ENCODE results near the gene TXNIP. TPM values are rescaled to one million over a fixed set of nuclear protein-coding genes. Genes with fewer than 3 reads are reported as not detected.
A peak's percentile ranks its signal among the peaks of the same experiment; 100 is the strongest.

Gene TXNIP
- total RNA-seq, 1 experiment from 2014 or later = 4.7 TPM

DNA sequence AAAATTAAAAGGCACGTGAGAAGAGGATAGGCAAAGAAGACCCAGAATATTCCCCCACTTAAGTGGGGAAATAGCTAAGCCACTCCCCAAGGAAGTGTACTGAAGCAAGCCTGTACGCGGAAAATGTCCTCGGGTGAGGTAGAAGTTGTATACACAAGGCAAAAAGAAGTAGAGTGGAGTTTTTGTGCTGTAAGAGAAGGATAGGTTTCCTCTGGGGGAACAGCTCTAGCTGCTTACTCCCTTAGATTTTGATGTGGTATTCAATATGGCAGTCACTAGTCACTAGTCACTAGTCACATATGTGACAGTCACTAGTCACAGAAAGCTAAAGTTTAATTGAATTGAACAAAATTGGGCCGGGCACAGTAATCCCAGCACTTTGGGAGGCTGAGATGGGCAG, 7.6 kb downstream of the TXNIP start:
- in situ Hi-C loops (cut with HindIII; ENCODE audit: low sequenced_read_pairs) = no loop called here
- no peak for DNase-seq (ENCODE audit: low spot score)

DNA sequence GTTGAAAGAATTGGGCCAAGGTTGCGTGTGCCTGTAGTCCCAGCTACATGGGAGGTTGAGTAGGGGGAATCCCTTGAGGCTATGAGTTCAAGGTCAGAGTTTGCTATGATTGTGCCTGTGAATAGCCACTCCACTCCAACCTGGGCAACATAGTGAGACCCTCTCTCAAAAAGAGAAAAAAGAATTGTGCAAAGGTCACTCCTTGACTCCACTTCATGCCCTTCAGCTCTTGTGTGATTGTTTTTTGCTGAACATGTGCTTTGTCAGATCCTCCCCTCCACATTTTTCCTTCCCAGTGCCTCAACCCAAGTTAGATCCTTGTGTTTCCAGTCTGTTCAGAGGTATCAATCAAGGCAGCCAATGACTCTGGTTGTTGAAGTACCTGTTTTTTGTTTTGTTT, 8.5 kb downstream of the TXNIP start:
- in situ Hi-C loops (cut with HindIII; ENCODE audit: low sequenced_read_pairs) = no loop called here
- DNase-seq (ENCODE audit: low spot score) = no peak

DNA sequence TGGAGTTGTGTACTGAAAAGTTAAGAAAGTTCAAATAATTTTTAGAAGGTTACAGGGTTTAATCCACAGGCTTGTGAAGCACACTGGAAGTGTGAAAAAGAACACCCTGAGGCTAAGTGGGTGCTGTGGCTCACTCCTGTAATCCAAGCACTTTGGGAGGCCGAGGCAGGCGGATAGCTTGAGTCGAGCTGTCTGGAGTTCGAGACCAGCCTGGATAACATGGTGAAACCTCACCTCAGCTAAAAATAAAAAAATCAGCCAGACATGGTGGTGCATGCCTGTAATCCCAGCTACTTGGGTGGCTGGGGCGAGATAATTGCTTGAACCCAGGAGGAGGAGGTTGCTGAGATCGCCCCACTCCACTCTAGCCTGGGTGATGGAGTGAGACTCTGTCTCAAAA, 9.8 kb downstream of the TXNIP start:
- in situ Hi-C loops (cut with HindIII; ENCODE audit: low sequenced_read_pairs) = no loop called here
- DNase-seq (ENCODE audit: low spot score) = no peak

DNA sequence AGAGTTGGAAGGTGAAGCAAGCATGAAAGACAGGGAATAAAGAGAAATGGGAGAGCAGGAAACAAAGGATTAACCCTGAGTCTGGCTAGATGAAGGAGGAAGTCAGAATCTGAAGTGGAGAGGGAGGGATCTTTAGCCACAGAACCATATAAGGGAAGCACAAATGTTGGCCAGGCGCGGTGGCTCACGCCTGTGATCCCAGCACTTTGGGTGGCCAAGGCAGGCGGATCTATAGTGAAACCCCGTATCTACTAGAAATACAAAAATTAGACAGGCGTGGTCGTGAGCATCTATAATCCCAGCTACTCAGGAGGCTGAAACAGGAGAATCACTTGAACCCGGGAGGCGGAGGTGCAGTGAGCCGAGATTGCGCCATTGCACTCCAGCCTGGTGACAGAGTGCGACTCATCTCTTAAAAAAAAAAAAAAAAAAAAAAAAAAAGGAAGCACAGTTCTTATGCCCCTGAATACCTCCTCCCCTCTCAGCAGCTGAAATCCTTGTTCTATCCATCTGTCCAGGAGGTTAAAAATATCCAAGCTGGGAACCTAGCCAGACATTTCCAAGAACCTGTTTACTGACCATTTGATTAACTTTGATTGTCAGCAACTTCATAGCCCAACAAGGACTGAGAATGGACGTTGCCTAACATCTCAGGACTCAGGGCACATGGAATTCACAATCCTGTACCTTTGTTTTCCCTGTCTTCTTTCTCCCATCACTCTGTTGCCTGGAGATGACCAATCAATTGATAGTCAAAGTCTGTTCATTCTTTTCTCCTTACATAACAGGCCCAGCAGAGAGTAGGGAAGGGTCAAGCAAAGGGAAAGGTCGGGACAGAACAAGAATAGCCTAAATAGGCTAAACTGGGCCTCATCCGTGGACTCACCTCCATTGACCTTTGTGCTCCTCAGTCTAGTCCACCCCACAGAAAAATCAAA, 10.6 kb downstream of the TXNIP start:
- DNase-seq (ENCODE audit: low spot score) = peak; percentile 93
- in situ Hi-C loops (cut with HindIII; ENCODE audit: low sequenced_read_pairs) = no loop called here

DNA sequence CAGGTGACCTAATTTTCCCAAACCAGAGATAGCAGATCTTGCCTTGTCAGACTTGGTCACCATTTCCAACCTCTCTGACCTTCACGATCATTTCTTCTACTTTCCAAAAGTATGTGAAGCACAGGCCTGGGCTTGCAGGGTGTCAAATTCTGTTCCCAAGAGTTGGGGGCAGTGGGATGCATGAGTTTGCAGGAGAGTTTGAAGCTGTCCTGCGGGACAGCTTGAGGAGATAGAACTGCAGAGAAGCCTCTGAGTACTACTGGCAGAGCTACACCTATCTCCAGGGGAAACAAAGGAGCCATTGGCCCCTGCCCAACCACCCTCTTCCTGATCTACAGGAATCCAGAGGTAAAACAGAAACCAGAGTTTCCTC, 11.3 kb downstream of the TXNIP start:
- in situ Hi-C loops (cut with HindIII; ENCODE audit: low sequenced_read_pairs) = no loop called here

DNA sequence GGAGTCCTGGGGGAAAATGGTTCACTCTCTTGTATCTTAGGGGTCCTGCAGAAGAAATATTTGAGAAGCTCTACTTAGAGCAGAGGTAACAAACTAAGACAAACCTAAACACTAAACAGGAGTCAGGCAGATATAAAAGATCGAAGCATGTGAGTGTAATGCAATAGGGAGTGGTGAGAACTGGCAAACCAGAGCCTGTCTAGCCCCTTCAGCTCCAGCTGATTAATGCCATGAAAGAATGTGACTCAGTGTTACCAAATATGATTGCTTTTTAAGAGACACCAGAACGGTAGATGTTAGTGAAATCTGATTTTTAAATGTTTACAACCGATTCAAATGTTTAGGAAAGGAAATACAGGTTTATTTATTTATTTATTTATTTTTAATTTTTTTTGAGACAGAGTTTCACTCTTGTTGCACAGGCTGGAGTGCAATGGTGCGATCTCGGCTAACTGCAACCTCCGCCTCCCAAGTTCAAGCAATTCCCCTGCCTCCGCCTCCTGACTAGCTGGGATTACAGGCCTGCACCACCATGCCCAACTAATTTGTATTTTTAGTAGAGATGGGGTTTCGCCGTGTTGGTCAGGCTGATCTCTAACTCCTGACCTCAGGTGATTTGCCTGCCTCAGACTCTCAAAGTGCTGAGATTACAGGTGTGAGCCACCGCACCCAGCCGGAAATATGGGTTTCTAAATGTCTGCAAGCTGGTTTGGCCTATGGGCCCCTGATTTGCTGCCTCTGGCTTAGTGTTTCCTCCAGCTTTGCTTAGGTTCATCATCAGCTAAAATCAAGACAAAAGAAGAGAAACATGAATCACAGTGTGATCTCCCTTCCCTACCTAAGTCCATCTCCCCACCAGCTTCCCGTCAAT, 12.2 kb downstream of the TXNIP start:
- no peak for DNase-seq (ENCODE audit: low spot score)
- in situ Hi-C loops (cut with HindIII; ENCODE audit: low sequenced_read_pairs) = no loop called here

More for the DNA sequence above, 11.3 kb downstream of the TXNIP start:
- DNase-seq (ENCODE audit: low spot score) = no peak

DNA sequence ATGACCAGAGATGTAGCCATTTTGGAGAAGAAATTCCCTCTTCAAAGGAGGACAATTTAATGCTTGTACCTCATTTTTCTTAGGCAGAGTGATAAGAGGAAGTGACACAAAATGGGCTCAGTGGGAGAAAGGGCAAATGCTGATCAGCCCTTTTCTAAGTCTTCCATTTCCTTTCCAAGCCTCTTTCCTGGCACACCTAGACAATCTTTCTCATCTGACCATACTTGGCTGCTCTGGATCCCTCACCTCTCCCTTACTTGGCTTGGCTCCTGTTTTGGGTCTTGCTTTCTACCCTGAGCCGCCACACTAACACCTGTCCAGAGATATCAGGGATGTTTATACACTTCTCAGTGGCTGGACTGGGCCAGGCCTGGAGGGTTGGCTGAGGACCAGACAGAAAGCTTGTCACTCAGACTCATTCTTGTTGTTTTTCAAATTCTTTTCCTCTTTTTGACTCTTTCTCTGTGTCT, 13.1 kb downstream of the TXNIP start:
- in situ Hi-C loops (cut with HindIII; ENCODE audit: low sequenced_read_pairs) = no loop called here
- no peak for DNase-seq (ENCODE audit: low spot score)

DNA sequence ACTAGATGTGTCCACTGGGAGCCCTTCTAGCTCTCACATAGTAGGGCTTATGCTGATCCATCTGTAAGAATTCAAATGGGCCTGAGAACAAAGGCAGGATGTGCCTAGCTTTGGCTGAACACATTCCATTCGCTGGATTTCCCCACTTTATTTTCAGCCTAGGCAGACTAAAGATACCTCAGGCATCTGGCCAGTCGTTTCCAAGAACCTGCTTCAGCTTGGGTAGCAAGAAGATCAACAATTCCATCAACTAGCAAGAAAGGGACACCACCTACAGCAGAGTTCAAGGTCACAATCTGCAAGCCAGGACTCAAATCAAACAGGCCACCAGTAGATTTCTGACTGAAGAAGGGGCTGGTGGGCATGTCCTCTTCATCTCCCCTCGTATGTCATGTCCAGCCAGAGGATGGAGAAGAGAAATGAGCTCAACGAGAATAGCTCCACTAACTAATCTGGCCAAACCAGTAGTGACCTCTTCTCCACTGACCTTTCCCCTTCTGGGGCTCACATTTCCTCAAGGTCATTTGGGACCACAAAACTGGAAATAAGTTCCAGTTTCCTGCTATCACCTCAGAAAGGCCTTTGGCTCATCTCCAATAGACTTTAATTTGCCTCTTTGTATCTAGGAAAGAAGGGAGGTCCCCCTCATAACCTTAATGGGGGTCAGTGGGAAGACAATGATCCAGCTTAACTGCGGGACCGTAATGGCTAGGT, 14.2 kb downstream of the TXNIP start:
- in situ Hi-C loops (cut with HindIII; ENCODE audit: low sequenced_read_pairs) = no loop called here
- DNase-seq (ENCODE audit: low spot score) = no peak

DNA sequence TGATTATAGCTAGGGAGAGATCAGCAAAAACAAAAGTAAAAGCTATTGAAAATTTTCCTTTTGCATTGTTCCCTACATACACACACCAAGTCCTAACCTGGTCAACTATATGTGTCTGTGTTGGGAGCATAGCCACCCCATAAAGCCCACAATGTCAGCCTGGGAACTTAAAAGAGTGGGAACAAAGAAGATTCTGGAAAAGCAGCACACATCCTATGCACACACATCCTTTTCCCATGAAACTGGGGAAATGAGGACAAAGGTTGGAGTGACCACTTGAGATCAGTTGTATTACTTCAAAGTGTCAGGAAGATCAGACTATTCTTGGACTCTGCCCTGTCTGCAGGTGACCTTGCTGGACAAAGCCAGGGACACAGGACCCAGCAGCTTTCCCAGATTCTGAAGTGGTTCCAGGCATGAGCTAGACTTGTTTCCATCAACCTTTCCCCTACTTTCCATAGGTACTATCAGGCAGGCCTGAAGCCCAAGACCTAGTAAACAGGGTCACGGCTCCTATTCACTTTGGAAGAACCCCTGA, 15.9 kb downstream of the TXNIP start:
- no peak for DNase-seq (ENCODE audit: low spot score)
- in situ Hi-C loops (cut with HindIII; ENCODE audit: low sequenced_read_pairs) = no loop called here

DNA sequence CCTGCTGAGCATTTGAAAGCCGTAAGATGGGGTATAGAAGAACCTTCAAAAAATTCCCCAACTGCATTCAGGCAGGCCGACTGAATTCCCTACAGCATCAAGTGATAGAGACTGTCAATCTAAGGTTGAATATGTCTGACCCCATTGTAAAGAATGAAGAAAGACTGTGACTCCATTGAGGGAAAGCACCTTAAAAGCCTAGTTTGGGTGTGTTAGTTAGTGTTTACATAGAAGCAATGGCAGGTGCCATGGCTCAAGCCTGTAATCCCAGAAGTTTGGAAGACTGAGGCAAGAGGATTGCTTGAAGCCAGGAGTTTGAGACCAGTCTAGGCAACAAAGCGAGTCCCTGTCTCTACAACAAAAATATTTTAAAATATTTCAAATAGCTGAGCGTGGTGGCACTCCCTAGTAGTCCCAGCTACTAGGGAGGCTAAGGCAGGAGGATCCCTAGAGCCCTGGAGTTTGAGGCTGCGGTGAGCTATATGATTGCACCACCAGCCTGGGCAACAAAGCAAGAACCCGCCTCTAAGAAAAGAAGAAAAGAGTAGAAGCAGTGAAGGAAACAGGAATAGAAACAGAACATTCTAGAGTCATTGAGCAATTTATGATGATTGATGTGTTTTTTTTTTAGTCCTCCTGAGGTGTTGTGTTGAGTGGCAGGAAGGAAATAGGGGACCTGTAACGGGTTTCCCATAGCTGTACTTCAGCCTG, 16.5 kb downstream of the TXNIP start:
- in situ Hi-C loops (cut with HindIII; ENCODE audit: low sequenced_read_pairs) = no loop called here
- no peak for DNase-seq (ENCODE audit: low spot score)

DNA sequence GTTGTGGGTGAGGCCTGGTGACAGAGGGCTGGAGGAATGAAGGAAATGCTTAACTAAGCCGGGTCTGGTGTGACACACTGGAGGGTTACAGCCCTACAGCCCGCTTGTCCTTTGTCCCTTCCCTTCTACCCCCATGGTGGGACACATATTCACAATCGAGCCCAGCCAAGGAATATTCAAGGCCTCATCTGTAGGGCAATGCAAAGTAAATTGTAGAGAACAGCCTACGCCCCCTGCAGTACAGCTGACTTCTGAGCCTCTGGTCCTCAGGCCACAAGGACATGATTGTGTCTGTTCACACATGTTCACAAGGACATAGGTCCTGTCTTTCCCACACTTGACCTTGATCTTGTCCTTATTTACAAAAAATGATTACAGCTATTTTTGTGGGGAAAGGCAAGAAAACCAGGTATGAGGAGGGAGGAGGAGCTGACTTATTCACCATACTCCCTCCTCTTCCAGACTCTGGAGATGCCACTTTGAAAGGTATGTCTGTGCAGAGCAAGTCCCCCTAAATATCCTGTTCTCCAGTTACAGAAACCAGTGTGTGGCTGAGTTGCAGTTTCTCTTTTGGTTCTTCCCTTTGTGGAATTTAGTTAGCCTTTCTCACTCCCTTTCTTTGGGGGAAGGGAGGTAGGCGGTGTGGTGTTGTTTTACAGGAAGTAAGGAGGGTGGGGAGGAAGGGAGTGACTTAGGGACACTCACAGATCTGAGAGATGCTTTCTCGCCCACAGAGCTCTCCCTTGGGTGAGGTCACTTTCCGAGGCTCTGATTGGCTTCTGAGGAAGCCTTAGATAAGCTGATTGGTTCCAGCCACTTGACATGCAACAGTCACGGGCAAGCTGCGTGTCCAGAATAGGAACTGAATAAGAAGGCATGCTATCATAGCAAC, 17.3 kb downstream of the TXNIP start:
- in situ Hi-C loops (cut with HindIII; ENCODE audit: low sequenced_read_pairs) = no loop called here
- DNase-seq (ENCODE audit: low spot score) = peak; percentile 99

DNA sequence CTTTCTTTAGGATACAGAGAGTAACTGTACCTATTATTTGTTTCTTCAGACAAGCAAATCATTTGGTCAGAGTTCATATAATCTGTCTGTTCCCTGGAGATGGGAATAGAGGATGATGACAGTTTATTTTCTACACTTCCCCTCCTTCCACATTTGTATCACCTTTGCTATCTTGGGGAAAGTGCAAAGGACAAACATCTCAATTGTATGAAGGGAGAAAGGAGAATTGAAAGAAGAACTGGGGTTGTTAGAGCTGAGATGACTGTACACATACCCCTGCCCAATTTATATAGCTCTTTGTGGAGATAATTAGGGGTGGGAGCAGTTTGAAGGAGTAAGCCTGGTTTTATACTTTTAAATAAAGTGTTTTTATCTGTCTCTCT, 17.9 kb downstream of the TXNIP start:
- in situ Hi-C loops (cut with HindIII; ENCODE audit: low sequenced_read_pairs) = no loop called here
- DNase-seq (ENCODE audit: low spot score) = no peak

DNA sequence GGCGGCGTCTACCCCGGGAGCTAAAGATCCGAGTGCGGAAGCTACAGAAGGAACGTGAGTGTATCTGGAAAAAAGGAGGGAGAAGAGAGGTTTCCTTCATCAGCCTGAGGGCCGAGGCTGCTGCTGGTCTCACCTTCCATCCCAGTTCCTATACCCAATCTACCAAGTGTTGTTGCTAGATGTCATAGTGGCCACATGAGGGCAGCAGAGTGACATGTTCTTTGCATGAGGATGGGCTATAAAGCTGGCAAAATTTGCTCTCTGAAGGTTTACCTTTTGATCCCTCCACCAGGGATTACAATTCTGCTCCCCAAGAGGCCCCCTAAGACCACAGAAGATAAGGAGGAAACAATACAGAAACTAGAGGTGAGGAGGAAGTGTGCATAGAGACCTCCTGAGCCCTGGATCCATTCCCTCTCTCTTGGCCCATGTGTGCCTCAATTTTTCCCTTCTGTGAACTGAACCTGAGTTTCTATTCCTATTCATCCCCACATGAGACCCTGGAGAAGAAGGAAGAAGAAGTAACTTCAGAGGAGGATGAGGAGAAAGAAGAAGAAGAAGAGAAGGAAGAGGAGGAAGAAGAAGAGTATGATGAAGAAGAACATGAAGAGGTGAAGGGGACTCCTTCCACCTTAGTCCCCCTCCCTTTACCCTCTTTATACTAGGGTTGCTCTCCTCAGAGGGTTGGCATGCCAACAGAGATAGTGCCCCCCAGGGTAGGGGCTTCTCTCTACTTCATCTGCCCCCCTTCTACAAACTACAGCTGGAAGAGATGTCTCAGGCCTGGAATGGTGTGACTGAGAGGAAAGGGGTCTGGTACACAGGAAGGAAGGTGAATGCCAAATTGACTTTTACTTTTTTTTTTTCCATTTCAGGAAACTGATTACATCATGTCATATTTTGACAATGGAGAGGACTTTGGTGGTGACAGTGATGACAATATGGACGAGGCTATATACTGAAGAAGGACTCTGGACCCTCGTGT, 18.6 kb downstream of the TXNIP start:
- peak; percentile 93 for DNase-seq (ENCODE audit: low spot score)
- in situ Hi-C loops (cut with HindIII; ENCODE audit: low sequenced_read_pairs) = no loop called here

DNA sequence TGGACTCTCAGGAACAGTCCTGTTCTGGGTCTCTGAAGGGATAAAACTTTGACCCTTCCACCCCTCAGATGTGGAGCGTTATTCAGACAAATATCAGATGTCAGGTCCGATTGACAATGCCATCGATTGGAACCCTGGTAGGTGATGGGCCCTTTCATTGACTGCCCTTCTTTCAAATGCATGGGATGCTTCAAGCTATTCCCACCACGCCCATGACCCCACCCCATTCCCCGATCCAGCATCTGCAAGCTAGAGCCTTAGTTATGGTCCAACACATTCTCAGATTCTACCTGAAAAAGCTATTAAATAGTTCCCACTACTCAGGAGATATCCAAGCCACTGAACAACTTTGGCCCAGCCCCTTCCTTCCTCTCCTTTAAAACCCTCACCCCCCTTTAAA, 19.4 kb downstream of the TXNIP start:
- in situ Hi-C loops (cut with HindIII; ENCODE audit: low sequenced_read_pairs) = no loop called here
- no peak for DNase-seq (ENCODE audit: low spot score)

DNA sequence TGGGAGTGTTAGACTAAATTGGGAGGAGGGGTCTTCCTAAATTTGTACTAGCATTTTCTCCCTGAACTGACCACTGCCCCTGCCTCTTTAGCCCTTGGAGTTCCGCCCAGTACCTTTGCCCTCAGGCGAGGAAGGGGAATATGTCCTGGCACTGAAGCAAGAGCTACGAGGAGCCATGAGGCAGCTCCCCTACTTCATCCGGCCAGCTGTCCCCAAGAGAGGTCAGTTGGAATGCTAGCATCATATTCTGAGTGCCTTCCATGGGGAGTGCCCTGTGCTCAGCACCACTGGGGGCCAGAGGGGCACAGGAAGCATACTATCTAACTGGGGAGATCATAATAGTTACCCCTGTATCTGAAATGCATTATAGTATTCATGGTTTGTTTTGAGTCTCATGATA, 21.2 kb downstream of the TXNIP start:
- in situ Hi-C loops (cut with HindIII; ENCODE audit: low sequenced_read_pairs) = no loop called here
- DNase-seq (ENCODE audit: low spot score) = no peak

DNA sequence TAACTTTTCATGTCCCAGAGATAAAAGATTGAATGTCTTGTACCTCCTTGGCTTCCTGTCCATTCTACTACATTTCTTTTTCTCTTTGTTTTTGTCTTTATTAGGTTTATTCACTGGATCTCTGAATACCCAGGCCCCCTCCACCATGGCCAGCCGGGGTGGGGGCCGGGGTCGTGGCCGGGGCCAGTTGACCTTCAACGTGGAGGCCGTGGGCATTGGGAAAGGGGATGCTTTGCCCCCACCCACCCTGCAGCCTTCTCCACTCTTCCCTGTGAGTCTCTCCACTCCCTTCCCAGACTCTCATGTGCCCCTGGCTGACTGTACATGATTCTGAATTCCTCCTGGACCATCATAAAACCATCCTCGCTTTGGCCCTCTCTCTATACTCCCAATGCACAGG, 21.7 kb downstream of the TXNIP start:
- no peak for DNase-seq (ENCODE audit: low spot score)
- in situ Hi-C loops (cut with HindIII; ENCODE audit: low sequenced_read_pairs) = no loop called here

DNA sequence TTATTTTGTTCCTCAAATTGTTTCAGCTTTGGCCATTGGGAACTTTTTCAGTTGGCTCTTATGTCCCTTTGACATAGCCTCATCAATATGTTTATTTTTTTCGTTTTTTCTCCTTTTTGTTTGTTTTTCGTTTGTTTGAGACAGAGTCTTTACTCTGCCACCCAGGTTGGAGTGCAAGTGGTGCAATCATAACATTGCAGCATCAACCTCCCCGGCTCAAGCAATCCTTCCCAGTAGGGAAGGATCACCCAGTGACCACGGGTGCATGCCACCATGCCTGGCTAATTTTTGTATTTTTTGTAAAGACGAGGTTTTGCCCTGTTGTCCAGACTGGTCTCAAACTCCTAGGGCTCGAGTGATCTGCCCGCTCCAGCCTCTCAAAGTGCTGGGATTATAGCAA, 23.8 kb downstream of the TXNIP start:
- DNase-seq (ENCODE audit: low spot score) = no peak
- in situ Hi-C loops (cut with HindIII; ENCODE audit: low sequenced_read_pairs) = no loop called here
